ENCODE results near the gene ARFGEF3.

Gene ARFGEF3

DNA sequence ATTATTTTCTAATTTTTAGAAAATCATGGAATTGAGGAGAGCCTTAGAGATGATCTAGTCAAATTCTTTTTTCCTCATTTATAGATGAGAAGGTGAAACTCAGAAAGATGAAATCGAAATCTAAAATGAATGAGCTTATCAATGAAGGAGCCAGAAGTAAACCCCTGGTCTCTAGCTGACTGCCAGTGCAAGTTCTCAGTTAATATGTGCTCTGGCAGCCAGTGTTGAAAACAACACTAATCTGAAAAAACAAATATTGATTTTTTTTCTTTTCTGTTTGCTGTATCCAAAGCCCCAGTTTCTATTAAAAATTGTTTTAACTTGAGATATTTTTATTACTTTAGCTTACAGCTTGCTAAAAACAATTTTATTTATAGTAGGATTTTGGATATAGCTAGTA lies 78.0 kb downstream of the ARFGEF3 start:
- H3K36me3 Mint-ChIP-seq: no peaks in the 10 kb centered on the region
- no peaks in the 10 kb centered on the region for H3K9me3 Mint-ChIP-seq
- H3K27me3 Mint-ChIP-seq: peaks cover 3% of the 10 kb centered on the region
- H3K27ac Mint-ChIP-seq: no peak overlapping the region
- no peaks in the 10 kb centered on the region for H3K4me1 Mint-ChIP-seq
- H3K4me3 Mint-ChIP-seq: no peak overlapping the region

DNA sequence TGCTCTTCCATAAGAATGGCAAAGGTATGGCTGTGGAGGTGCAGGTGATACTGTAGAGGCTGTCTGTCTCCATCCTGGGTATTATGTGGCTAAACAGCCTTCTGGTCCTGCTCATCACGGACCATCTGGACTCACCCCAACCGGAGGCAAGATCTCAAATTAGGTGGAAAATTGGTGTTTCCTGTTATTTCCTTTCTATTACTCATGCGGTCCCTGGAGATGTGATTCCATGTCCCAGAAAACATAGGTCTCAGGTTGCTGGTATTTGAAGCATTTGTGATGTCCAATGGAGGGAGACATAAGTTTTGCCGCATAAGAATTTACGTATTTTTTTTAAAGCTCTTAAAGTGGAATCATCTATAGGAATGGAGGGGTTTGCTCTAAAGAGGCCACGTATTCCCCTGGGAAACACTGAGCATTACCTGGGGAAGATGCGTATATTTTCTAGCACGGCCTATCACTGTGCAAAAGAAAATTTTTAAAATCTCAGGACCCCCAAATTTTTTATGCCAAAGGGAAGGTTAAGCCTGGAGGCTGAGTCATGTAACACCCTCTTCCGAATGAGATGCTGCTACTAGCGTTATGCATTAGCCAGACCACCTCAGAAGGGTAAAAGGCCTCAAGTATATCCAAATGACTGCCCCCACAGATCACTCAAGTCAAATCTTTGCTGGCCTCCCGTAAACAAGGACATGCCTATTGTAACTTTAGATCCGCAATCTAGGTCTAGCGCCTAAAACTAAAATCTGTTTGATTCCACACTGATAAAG lies 78.9 kb downstream of the ARFGEF3 start:
- no peak overlapping the region for H3K27ac Mint-ChIP-seq
- no peaks in the 10 kb centered on the region for H3K9me3 Mint-ChIP-seq
- no peaks in the 10 kb centered on the region for H3K4me1 Mint-ChIP-seq
- H3K27me3 Mint-ChIP-seq: peaks cover 3% of the 10 kb centered on the region
- H3K36me3 Mint-ChIP-seq: no peaks in the 10 kb centered on the region
- no peak overlapping the region for H3K4me3 Mint-ChIP-seq

DNA sequence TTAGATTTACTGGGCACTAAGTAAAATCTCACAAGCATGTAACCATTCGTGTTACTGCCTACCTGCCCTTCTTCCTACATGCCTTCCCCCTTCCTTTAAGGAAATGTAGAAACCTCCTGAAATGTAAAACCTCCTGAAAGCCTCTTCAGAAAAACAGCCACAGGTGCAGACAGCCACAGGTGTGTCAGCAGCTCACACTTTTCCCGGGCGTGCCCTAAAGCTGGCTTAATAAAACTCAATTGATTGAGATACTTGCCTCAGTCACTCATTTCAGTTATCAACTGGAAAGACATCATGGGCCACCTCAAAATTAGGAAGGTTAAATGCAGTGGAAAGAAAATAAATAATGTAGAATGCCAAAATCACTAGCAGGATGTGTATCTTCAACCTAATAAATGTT lies 79.6 kb downstream of the ARFGEF3 start:
- Mint-ChIP-seq H3K27me3 (peaks cover 3% of the 10 kb centered on the region), H3K36me3 (no peaks in the 10 kb centered on the region), H3K4me1 (no peaks in the 10 kb centered on the region), H3K4me3 (no peak overlapping the region), H3K9me3 (no peaks in the 10 kb centered on the region), H3K27ac (no peak overlapping the region)

DNA sequence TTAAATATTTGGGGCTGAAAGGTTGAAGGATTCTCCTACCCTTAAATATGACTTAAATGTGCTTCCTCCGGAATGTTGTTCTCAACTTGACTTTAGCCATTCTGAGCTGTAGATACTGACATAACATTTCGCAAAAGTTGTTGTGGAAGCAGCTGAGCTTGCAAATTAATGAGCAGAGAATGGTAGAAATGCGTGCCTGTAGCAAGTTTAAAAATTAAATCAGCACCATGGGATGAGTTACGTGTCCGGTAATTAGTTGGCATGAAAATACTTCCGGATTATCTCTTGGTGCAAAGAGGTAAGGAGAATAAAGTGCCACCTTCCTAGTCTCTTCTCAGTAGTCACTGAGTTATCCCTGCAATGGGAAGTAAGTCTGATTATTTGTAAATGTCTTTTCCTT lies 80.2 kb downstream of the ARFGEF3 start:
- no peaks in the 10 kb centered on the region for H3K9me3 Mint-ChIP-seq
- H3K36me3 Mint-ChIP-seq: no peaks in the 10 kb centered on the region
- no peak overlapping the region for H3K4me3 Mint-ChIP-seq
- no peak overlapping the region for H3K27ac Mint-ChIP-seq
- peaks cover 3% of the 10 kb centered on the region for H3K27me3 Mint-ChIP-seq
- no peaks in the 10 kb centered on the region for H3K4me1 Mint-ChIP-seq

DNA sequence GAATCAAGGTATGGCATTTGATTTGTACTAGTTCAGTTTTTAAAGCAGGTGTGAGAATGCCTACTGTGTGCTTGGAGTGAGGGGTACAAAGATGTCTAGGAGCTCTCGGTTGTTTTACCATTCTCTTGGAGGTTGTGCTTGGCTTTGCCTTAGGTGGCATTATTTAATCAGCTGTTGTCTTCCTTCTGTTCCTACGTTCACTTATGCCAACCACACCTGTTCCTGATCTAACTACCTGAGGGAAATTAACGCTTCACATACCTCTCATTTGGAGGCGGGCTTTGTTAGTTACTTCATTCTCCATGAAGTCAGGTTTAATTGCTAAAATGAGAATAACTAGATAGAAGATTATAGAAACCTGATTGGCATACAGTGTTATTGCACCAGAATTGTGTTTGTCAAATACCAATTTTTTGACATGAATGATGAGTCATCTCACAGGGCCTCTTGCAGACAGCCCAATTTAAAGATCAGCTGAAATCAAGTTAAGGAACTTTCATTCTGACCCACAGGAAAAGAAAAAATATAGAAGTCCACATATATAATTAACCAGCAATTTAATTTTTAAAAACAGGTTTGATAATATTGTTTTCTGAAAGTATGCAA lies 81.4 kb downstream of the ARFGEF3 start:
- Mint-ChIP-seq H3K4me3 (no peak overlapping the region), H3K27ac (no peak overlapping the region), H3K36me3 (no peaks in the 10 kb centered on the region), H3K9me3 (no peaks in the 10 kb centered on the region), H3K4me1 (no peaks in the 10 kb centered on the region), H3K27me3 (peaks cover 3% of the 10 kb centered on the region)

DNA sequence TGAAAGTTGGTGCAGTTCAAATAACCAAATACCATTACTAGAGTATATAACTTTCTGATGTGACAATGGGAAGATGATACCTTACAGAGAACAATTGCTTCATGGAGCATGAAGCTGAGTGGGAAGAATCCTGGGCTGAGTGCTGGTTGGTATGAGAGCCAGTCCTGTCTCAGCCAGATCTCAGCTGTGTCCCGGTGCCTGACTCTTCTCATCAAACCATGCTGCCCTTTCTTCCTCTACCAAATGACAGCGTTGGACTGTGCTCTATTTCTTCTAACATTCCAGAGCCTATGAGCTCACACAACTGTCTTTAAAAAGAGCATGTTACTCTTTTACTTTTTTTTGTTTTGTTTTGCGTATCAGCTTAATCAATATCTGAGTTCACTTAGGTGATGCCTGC lies 84.0 kb downstream of the ARFGEF3 start:
- Mint-ChIP-seq H3K4me1 (no peaks in the 10 kb centered on the region), H3K36me3 (no peaks in the 10 kb centered on the region), H3K27me3 (peaks cover 3% of the 10 kb centered on the region), H3K9me3 (no peaks in the 10 kb centered on the region), H3K4me3 (no peak overlapping the region), H3K27ac (no peak overlapping the region)

DNA sequence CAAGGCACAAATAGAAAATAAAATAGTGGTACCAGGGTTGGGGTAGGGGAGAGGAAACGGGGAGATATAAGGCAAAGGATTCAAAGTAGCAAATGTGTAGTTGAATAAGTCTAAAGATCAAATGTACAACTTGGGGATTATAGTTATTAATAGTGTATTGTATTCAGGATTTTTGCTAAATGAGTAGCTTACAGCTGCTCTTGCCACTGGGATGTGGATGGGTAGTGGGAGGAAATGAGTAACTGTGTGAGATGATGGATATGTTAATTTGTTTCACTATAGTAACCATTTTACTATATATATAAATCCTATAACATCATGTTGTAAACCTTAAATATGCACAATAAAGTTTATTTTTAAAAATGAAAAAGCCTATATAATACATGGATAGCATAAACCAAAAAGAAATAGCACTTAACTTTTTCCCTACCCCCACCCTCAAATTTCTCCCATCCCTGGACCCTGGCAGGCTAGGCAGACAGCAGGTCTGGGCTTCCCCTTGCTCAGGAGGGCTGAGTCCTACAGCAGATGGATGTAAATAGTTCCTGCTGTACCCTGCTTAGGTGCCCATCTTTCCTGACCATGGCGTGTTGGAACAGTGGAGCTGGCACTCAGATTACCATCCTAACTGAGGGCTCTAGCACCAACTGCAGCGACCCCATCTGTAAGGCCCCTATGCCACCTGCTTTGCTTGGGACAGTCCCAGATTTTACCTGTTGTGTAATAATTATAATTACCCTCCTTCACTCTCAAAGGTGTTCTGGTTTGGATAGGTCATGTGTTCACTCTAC lies 85.1 kb downstream of the ARFGEF3 start:
- no peaks in the 10 kb centered on the region for H3K36me3 Mint-ChIP-seq
- H3K9me3 Mint-ChIP-seq: no peaks in the 10 kb centered on the region
- peaks cover 3% of the 10 kb centered on the region for H3K27me3 Mint-ChIP-seq
- no peak overlapping the region for H3K4me3 Mint-ChIP-seq
- no peak overlapping the region for H3K27ac Mint-ChIP-seq
- no peaks in the 10 kb centered on the region for H3K4me1 Mint-ChIP-seq

DNA sequence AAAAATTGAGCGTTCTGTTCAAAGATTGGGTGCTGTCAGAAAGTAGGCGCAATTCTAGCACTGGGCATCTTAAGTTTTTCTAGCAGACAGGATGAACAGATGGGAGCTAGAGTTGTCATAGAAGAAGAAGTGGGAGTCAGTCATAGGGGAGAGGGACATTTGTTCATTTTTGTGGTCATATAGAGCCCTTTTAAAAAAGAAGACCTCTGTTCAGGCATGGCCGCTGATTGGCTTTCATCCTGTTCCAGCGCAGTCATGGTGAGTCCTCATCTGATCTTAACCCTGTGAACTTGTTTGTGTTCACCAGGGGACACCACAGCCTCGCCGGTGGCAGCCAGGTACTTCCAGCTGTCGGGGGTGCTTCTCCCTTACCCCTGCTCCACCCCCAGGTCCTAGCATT lies 86.3 kb downstream of the ARFGEF3 start:
- Mint-ChIP-seq H3K27me3 (peaks cover under 1% of the 10 kb centered on the region), H3K36me3 (no peaks in the 10 kb centered on the region), H3K4me3 (no peak overlapping the region), H3K27ac (no peak overlapping the region), H3K9me3 (no peaks in the 10 kb centered on the region), H3K4me1 (no peaks in the 10 kb centered on the region)

DNA sequence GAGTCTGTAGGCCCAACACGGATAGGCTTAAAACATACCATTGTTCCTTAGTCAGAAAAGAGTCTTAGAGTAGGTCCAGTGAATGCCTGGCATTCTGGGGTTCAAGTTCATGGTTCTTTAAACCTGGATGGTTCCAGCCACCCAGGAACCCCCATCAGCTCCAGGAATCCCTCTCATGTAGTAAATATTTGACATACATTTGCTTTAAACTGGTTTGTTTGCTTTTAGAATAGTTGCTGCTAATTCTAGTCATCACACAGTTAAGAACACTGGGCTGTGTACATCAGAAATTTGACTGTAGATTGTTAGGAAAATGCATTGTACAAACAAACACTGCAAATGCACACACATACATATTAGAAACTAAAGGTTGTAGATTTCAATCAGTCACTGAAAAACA lies 87.1 kb downstream of the ARFGEF3 start:
- Mint-ChIP-seq H3K27ac (no peak overlapping the region), H3K27me3 (peaks cover 1% of the 10 kb centered on the region), H3K9me3 (no peaks in the 10 kb centered on the region), H3K4me3 (no peak overlapping the region), H3K4me1 (no peaks in the 10 kb centered on the region), H3K36me3 (no peaks in the 10 kb centered on the region)

DNA sequence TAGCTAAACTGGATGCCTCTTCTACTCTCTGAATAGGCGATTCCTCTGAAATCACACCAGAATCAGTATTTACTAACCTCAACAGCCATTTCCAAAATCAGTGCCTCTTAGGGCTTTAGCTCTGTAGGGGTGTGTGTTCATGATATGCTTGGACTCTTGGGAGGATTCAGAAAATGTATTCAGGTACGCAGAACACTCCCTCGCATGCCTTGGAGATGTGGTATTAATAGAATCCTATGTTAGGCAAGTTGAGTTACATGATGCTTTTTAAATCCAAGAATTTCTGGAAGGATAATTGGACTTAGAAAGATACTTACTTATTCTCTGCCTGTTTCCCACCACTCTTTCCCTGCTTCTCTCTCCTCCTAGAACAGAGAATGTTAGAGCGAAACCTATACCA lies 88.3 kb downstream of the ARFGEF3 start:
- Mint-ChIP-seq H3K36me3 (no peaks in the 10 kb centered on the region), H3K4me3 (no peak overlapping the region), H3K27ac (no peak overlapping the region), H3K27me3 (peaks cover 1% of the 10 kb centered on the region), H3K4me1 (no peaks in the 10 kb centered on the region), H3K9me3 (no peaks in the 10 kb centered on the region)

DNA sequence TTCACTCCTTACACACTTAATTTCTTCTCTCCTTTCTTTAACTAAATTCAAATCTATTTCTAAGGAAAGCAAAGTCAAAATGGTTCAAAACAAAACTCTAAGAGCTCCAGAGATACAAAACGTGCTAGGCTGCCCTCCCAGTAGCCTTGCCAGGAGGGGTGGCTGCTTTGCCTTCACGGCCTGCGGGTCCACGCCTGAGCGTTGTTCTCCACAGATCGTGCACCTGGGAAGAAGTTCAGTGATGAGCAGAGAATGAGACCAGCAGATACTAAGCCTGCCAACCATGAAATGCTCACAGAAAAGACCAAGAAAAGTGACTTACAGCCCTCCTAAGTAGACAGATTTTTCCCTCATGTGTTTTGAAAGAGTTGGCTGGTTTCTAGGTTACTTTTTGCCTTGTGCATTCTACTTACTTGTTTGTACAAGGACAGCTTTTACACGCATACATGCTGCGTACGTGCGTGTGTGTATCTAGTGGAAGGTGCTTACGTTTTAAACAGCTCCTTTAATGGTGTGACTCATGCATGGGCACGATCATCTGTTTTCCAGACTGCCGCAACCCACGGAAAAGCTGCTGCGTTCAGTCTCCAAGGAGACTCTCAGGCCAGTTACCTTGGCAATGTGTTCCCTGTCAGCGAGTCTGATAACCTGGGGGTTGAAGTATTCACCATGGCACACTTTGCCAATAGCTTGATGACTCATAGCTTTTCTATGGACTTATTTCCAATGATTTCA lies 88.9 kb downstream of the ARFGEF3 start:
- Mint-ChIP-seq H3K27ac (no peak overlapping the region), H3K4me3 (no peak overlapping the region), H3K36me3 (no peaks in the 10 kb centered on the region), H3K4me1 (no peaks in the 10 kb centered on the region), H3K27me3 (peaks cover 1% of the 10 kb centered on the region), H3K9me3 (no peaks in the 10 kb centered on the region)

DNA sequence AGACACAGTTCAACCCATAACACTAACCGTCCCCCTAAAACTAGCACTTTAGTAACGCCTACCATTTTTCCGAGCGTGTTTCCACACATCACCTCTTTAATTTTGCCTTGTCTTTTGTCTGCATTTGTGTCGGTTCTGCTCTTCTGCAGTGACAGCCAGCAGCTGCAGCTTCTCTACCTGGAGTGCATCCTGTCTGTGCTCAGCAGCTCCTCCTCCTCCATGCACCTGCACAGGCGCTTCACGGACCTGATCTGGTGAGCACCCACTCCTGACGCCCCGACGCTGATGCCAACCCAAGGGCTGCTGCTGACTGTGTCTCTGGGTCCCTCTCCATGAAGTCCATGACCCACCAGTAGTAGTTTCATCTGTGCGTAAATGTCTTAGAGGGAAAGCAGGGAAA lies 92.0 kb downstream of the ARFGEF3 start:
- H3K27ac Mint-ChIP-seq: no peak overlapping the region
- H3K4me1 Mint-ChIP-seq: no peaks in the 10 kb centered on the region
- H3K9me3 Mint-ChIP-seq: no peaks in the 10 kb centered on the region
- peaks cover 9% of the 10 kb centered on the region for H3K27me3 Mint-ChIP-seq
- no peaks in the 10 kb centered on the region for H3K36me3 Mint-ChIP-seq
- no peak overlapping the region for H3K4me3 Mint-ChIP-seq

DNA sequence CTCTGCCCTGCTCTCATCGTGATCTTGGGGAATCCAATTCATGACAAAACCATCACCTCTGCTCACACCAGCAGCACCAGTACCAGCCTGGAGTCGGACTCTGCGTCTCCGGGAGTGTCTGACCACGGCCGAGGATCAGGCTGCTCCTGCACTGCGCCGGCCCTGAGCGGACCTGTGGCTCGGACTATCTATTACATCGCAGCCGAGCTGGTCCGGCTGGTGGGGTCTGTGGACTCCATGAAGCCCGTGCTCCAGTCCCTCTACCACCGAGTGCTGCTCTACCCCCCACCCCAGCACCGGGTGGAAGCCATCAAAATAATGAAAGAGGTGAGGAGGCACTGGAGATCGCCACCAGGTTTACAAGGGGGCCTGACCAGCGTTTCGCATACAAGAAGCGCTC lies 93.7 kb downstream of the ARFGEF3 start:
- H3K36me3 Mint-ChIP-seq: no peaks in the 10 kb centered on the region
- H3K4me3 Mint-ChIP-seq: no peak overlapping the region
- peaks cover 9% of the 10 kb centered on the region for H3K27me3 Mint-ChIP-seq
- H3K27ac Mint-ChIP-seq: no peak overlapping the region
- no peaks in the 10 kb centered on the region for H3K4me1 Mint-ChIP-seq
- H3K9me3 Mint-ChIP-seq: no peaks in the 10 kb centered on the region

DNA sequence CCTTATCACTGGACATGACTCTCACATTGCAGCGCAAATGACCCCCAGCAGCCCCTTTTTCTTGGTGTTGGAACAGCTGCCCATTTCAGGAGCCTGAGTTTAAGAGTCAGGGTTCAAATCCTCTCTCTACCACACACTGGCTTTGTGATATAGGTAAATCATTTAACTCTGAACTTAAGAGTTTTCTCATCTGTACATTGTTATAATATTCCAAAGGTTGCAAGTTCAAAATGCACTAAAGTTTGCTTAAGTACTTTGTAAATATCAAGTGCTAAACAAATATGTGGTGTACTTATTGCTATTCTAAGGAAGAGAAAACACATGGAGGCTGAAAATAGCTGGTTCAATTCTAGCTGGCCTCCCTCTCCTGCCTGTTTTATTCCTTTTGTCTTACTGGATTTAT lies 95.9 kb downstream of the ARFGEF3 start:
- no peaks in the 10 kb centered on the region for H3K4me1 Mint-ChIP-seq
- H3K9me3 Mint-ChIP-seq: no peaks in the 10 kb centered on the region
- H3K27ac Mint-ChIP-seq: no peak overlapping the region
- H3K36me3 Mint-ChIP-seq: no peaks in the 10 kb centered on the region
- H3K27me3 Mint-ChIP-seq: peaks cover 13% of the 10 kb centered on the region
- H3K4me3 Mint-ChIP-seq: no peak overlapping the region

DNA sequence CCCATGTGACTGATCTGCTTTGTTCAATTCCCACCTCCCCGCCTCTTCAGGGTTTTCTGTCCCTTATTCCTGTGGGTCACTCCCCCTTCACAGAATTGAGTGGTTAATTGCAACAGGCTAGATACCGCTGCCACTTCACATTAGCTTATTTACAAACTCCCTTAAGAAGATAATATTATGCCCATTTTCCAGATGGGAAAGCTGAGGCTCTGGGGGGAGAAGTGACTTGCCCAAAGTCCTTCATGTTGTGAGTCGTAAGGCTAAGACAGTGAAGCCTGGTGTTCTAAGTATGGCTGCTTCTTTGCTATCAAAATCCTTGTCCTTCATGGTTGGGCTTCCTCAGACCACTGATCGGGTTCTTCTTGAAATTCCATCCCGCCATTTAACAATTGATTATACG lies 96.5 kb downstream of the ARFGEF3 start:
- Mint-ChIP-seq H3K4me1 (no peaks in the 10 kb centered on the region), H3K4me3 (no peak overlapping the region), H3K36me3 (no peaks in the 10 kb centered on the region), H3K27me3 (peaks cover 15% of the 10 kb centered on the region), H3K27ac (no peak overlapping the region), H3K9me3 (no peaks in the 10 kb centered on the region)

DNA sequence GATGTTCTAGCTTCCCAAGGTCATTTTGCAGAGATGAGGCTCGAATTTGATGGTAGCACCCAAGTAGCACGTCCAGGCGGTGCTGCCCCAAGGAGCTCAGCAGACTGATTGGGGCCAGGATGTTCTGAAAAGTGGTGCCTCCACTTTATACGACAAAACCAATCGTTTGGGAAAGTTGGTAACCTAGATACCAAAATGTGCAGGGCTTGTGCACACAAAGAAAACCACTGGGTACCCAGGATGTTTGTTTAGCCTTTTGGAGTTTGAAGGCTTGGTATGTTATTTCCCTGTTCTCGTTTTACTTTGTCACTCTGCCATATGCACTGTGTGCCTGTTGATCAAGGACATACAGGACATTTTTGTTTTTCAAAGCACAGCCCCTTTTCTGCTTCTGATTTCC lies 97.3 kb downstream of the ARFGEF3 start:
- Mint-ChIP-seq H3K9me3 (no peaks in the 10 kb centered on the region), H3K4me3 (no peak overlapping the region), H3K27me3 (peaks cover 14% of the 10 kb centered on the region), H3K4me1 (no peaks in the 10 kb centered on the region), H3K36me3 (no peaks in the 10 kb centered on the region), H3K27ac (no peak overlapping the region)

All from activated naive CD4-positive, alpha-beta T cell treated with anti-CD3 and anti-CD28 coated beads, Interleukin-2, amount 50 U/mL, for 24 hours (primary cell).